A549 (cell line): ENCODE results near the gene ADISSP. TPM values are rescaled to one million over a fixed set of nuclear protein-coding genes. Genes with fewer than 3 reads are reported as not detected.

Experiments used
- ATAC-seq, 2 experiments: fragments of 200-7000 bp in 1 of 2; fragments of >200 bp in 1 of 2; cut with Nextera tagmentation in 1 of 2; cut with Tn5 transposase in 1 of 2; 3 replicates each; pipeline versions ENCODE4 v1.8.0 to v1.9.1; 2018 to 2020; ENCODE audit warnings: mild to moderate bottlenecking in 1 of 2, moderate library complexity in 1 of 2
- CTCF ChIA-PET: fragments of 300-600 bp; sonication (Branson Sonifier 250); formaldehyde crosslinking; extraction: SDS; loops from one replicate; lab custom pipeline; 2021; ENCODE audit warnings: antibody characterized with exemption, inconsistent platforms; lab: Yijun Ruan, JAX
- POLR2A ChIA-PET: fragments of 350-600 bp; formaldehyde crosslinking; extraction: SDS; loops from one replicate; lab custom pipeline; 2021; ENCODE audit warnings: antibody characterized with exemption, inconsistent platforms; lab: Yijun Ruan, JAX
- DNase-seq, 2 experiments: peaks; one replicate each; pipeline versions ENCODE4 v3.0.0 to v3.0.0-alpha.2; 2011 to 2016; ENCODE audit warnings: low read depth in 1 of 2, low spot score in 1 of 2
- FAIRE-seq: peaks from 2 replicates; lab custom pipeline; 2011; peaks lifted over from hg19 to GRCh38; lab: Jason Lieb, UNC
- H3K27ac ChIP-seq, 2 experiments: fragments of >200 bp; sonication (Bioruptor Twin); formaldehyde crosslinking; 3 replicates each; pipeline ENCODE4 v1.5.1; 2016 to 2017
- H3K4me1 ChIP-seq: fragments of >200 bp; sonication (Bioruptor Twin); formaldehyde crosslinking; 3 replicates; pipeline ENCODE4 v1.6.1; 2016
- H3K4me2 ChIP-seq: fragments of >200 bp; sonication (Bioruptor Twin); formaldehyde crosslinking; 3 replicates; pipeline ENCODE4 v1.6.1; 2016
- H3K4me3 ChIP-seq: fragments of >200 bp; sonication (Bioruptor Twin); formaldehyde crosslinking; 3 replicates; pipeline ENCODE4 v1.5.1; 2016
- H3K9me3 ChIP-seq: fragments of >200 bp; sonication (Bioruptor Twin); formaldehyde crosslinking; 3 replicates; pipeline ENCODE4 v1.6.1; 2016
- BCL3 ChIP-seq: fragments of >200 bp; sonication (Bioruptor Twin); formaldehyde crosslinking; IDR thresholded peaks from 3 replicates; pipeline ENCODE4 v1.6.1; 2016
- CBX2 ChIP-seq: fragments of 200-600 bp; sonication (generic); IDR thresholded peaks from 2 replicates; pipeline ENCODE4 v1.6.1; 2016; ENCODE audit warnings: low read depth, mild to moderate bottlenecking, borderline replicate concordance
- CEBPB ChIP-seq, 2 experiments: fragments of >200 bp in 1 of 2; sonication (Bioruptor Twin) in 1 of 2; formaldehyde crosslinking in 1 of 2; IDR thresholded peaks; 2 replicates each; pipeline ENCODE4 v1.6.1; 2012 to 2016
- CHD4 ChIP-seq: fragments of 200-600 bp; sonication (generic); IDR thresholded peaks from 2 replicates; pipeline ENCODE4 v1.6.1; 2016; ENCODE audit warnings: antibody characterized with exemption, mild to moderate bottlenecking, borderline replicate concordance
- E2F6 ChIP-seq: IDR thresholded peaks from 2 replicates; pipeline ENCODE4 v1.6.1; 2012; ENCODE audit warnings: low read depth, borderline replicate concordance
- FOSB ChIP-seq: fragments of 250-450 bp; sonication (Bioruptor Pico); IDR thresholded peaks from 2 replicates; pipeline ENCODE4 v1.5.0; 2020; ENCODE audit warnings: mild to moderate bottlenecking, moderate library complexity
- HEYL ChIP-seq: fragments of 250-450 bp; sonication (Bioruptor Pico); IDR thresholded peaks from 2 replicates; pipeline ENCODE4 v1.8.0; 2021; ENCODE audit warnings: mild to moderate bottlenecking, moderate library complexity
- JUN ChIP-seq, 2 experiments: fragments of >200 bp; sonication (Bioruptor Twin); formaldehyde crosslinking; IDR thresholded peaks; 2 replicates in 1 of 2; 3 replicates in 1 of 2; pipeline ENCODE4 v1.6.1; 2016 to 2017
- KDM5A ChIP-seq: fragments of 200-600 bp; sonication (generic); IDR thresholded peaks from 2 replicates; pipeline ENCODE4 v1.6.1; 2016; ENCODE audit warnings: antibody characterized with exemption, mild to moderate bottlenecking
- MAX ChIP-seq: IDR thresholded peaks from 2 replicates; pipeline ENCODE4 v1.6.1; 2012
- NPAS2 ChIP-seq: fragments of 250-450 bp; sonication (Bioruptor Pico); IDR thresholded peaks from 2 replicates; pipeline ENCODE4 v1.8.0; 2022; ENCODE audit warnings: mild to moderate bottlenecking, moderate library complexity, borderline replicate concordance
- PHF8 ChIP-seq: fragments of 200-600 bp; sonication (generic); IDR thresholded peaks from 2 replicates; pipeline ENCODE4 v1.6.1; 2016; ENCODE audit warnings: low read depth, mild to moderate bottlenecking, antibody characterized with exemption, moderate library complexity, borderline replicate concordance
- POLR2A ChIP-seq: IDR thresholded peaks from 2 replicates; pipeline ENCODE4 v1.6.1; 2012; ENCODE audit warnings: mild to moderate bottlenecking, low read length
- RCOR1 ChIP-seq: fragments of 150-350 bp; IDR thresholded peaks from 2 replicates; pipeline ENCODE4 v1.6.1; 2014; ENCODE audit warnings: antibody characterized with exemption, low read length, low read depth
- REST ChIP-seq: fragments of 200-600 bp; sonication (generic); IDR thresholded peaks from 2 replicates; pipeline ENCODE4 v1.6.1; 2016; ENCODE audit warnings: antibody characterized with exemption, mild to moderate bottlenecking, moderate library complexity
- TP53 ChIP-seq: fragments of 250-450 bp; sonication (Bioruptor Pico); IDR thresholded peaks from 2 replicates; pipeline ENCODE4 v1.5.0; 2021; ENCODE audit warnings: mild to moderate bottlenecking, moderate library complexity
- ZNF302 ChIP-seq: fragments of 250-450 bp; sonication (Bioruptor Pico); IDR thresholded peaks from 2 replicates; pipeline ENCODE4 v1.9.0; 2021; ENCODE audit warnings: inconsistent platforms, mild to moderate bottlenecking, moderate library complexity
- WGBS: methylation state at CpG from one replicate; pipeline ENCODE4 v1.1.6; 2017; ENCODE audit errors: missing lambda C conversion rate; 5-methylcytosine and 5-hydroxymethylcytosine counted together
- polyA plus RNA-seq, 4 experiments: library from polyadenylated mRNA; depleted of rRNA in 3 of 4; stranded (reverse); fragments of >200 nt; fragmentation: RNase III in 1 of 4; extraction: RNeasy Plus Mini Kit Qiagen cat#74134 plus additional on column Dnase treatment in 1 of 4; gene quantifications; 2 replicates in 3 of 4; 3 replicates in 1 of 4; pipeline ENCODE4 v1.2.3, GENCODE V29; 2011 to 2017

ADISSP gene
- polyA plus RNA-seq, 2 of the 4 experiments (the other 2 are of a cell fraction): 43.9 to 104 TPM

GRCh38 chr20:3784863-3785239 lies 17.3 kb upstream of the ADISSP start:
- ATAC-seq (no peak), DNase-seq (no peak), FAIRE-seq (no peak)
- ChIA-PET CTCF (interaction anchor here (0.6 to 56.5 kb wide), 9 partner anchors 10 to 301 kb away, joined by 3 to 1634 read pairs (median 9); partner anchors contain the start of genes ADAM33, ADISSP and HSPA12B), POLR2A (interaction anchor here (0.5 to 1.8 kb wide), 2 partner anchors 13 to 17 kb away, joined by 3 to 5 read pairs; partner anchors contain the start of gene ADISSP)
- peak overlapping the region; percentile 86 for H3K4me3 ChIP-seq
- H3K4me2 ChIP-seq: peak overlapping the region; percentile 97
- WGBS: 85% methylated on average over 6 of the region's 6 CpGs
- peak overlapping the region in 1 of 2 experiments; percentile 96; a peak in 4 of 6 replicates for H3K27ac ChIP-seq
- peaks cover 48% of the 10 kb centered on the region for H3K4me1 ChIP-seq
- TF ChIP-seq HEYL (no peak), KDM5A (no peak), FOSB (CRISPR knock-in tag) (peak; percentile 50; the same call in 1 of the 2 replicates)
- no peaks in the 10 kb centered on the region for H3K9me3 ChIP-seq

GRCh38 chr20:3784216-3784853 lies 16.8 kb upstream of the ADISSP start:
- CTCF ChIA-PET: interaction anchor here (0.6 to 56.5 kb wide), 7 partner anchors 11 to 302 kb away, joined by 3 to 1634 read pairs (median 11); partner anchors contain the start of genes ADISSP and HSPA12B
- ATAC-seq: no peak
- Histone ChIP-seq H3K4me3 (0 out of 3 replicates have a peak overlapping the region, but pooled peaks have one; percentile 86), H3K27ac (peak overlapping the region in 1 of 2 experiments; percentile 96; a peak in 3 of 6 replicates), H3K9me3 (no peaks in the 10 kb centered on the region), H3K4me2 (peak overlapping the region; percentile 97), H3K4me1 (peaks cover 48% of the 10 kb centered on the region)
- FAIRE-seq: no peak
- DNase-seq: no peak
- 89% methylated on average over 17 of the region's 17 CpGs for WGBS
- TF ChIP-seq MAX (no peak), RCOR1 (no peak), CHD4 (no peak), NPAS2 (CRISPR knock-in tag) (no peak), POLR2A (no peak), ZNF302 (CRISPR knock-in tag) (no peak), E2F6 (no peak), TP53 (CRISPR knock-in tag) (no peak), CBX2 (no peak), HEYL (no peak), REST (peak; percentile 40; the same call in 1 of the 2 replicates), JUN (IDR thresholded peaks at IDR 0.05) (peak in 1 of 2 experiments; percentile 20; a peak in 1 of 5 replicates)
- POLR2A ChIA-PET: interaction anchor here (1.8 kb wide), 1 partner anchor 16 kb away, joined by 5 read pairs; the partner anchor contains the start of gene ADISSP

GRCh38 chr20:3783511-3784195 lies 16.1 kb upstream of the ADISSP start:
- Histone ChIP-seq H3K4me3 (no peak overlapping the region), H3K4me2 (peak overlapping the region; percentile 97), H3K4me1 (peaks cover 42% of the 10 kb centered on the region), H3K27ac (peak overlapping the region in 1 of 2 experiments; percentile 96; a peak in 3 of 6 replicates), H3K9me3 (no peaks in the 10 kb centered on the region)
- ATAC-seq (no peak), DNase-seq (no peak), FAIRE-seq (no peak)
- 89% methylated on average over 10 of the region's 10 CpGs for WGBS
- TF ChIP-seq PHF8 (no peak), CEBPB (IDR thresholded peaks at IDR 0.05) (no peak), JUN (IDR thresholded peaks at IDR 0.05) (0 out of 5 replicates have a peak, but pooled peaks of 1 of the 2 experiments have one; percentile 1), BCL3 (no peak)
- POLR2A ChIA-PET: interaction anchor here (0.7 kb wide), 1 partner anchor 35 kb away, joined by 3 read pairs; no protein-coding TSS in a partner anchor
- CTCF ChIA-PET: interaction anchor here (0.6 to 56.5 kb wide), 6 partner anchors 11 to 220 kb away, joined by 3 to 1634 read pairs (median 25); partner anchors contain the start of genes ADISSP and HSPA12B
